Upper lobe of right lung (tissue), 1 donor: ENCODE measurements around the gene ZBTB16. TPM values are rescaled to one million over a fixed set of nuclear protein-coding genes. Genes with fewer than 3 reads are reported as not detected.
A peak's percentile ranks its signal among the peaks of the same experiment; 100 is the strongest.

ENCODE experiments used
- ATAC-seq: fragments of 200-7000 bp; cut with Tn5 transposase; one replicate; pipeline ENCODE4 v1.9.1; 2020; ENCODE audit warnings: mild to moderate bottlenecking, moderate library complexity
- DNase-seq: peaks from one replicate; pipeline ENCODE4 v3.0.0-alpha.2; 2020
- H3K27ac ChIP-seq: fragments of 200-600 bp; one replicate; pipeline ENCODE4 v1.8.0; 2022
- H3K27me3 ChIP-seq: fragments of 200-600 bp; one replicate; pipeline ENCODE4 v1.8.0; 2022; ENCODE audit warnings: mild to moderate bottlenecking
- H3K36me3 ChIP-seq: fragments of 200-600 bp; one replicate; pipeline ENCODE4 v1.8.0; 2022
- H3K4me1 ChIP-seq: fragments of 200-600 bp; one replicate; pipeline ENCODE4 v1.8.0; 2022
- H3K4me3 ChIP-seq: fragments of 200-600 bp; one replicate; pipeline ENCODE4 v1.8.0; 2022; ENCODE audit warnings: mild to moderate bottlenecking
- H3K9me3 ChIP-seq: fragments of 200-600 bp; one replicate; pipeline ENCODE4 v1.8.0; 2022
- CTCF ChIP-seq: fragments of 200-600 bp; IDR thresholded peaks from one replicate; pipeline ENCODE4 v1.8.0; 2022; ENCODE audit warnings: antibody characterized with exemption
- intact Hi-C: fragments of 100-400 bp; cut with DNase I; formaldehyde crosslinking; loops from one replicate; pipeline ENCODE4 v1.11.0; 2022
- total RNA-seq: library from RNA; stranded (reverse); fragmentation: NEBNext Ultra II Directional; extraction: Animal tissue kit (Norgen Biotek cat#: 25700); gene quantifications from one replicate; pipeline ENCODE4 v1.2.1, GENCODE V29; 2021
- donor health status: DM: no; HTN: yes; CAD: no; lungs with severe emphysema.

Gene ZBTB16
- total RNA-seq, 1 donor from 2014 or later, result 221 TPM

- Histone ChIP-seq H3K4me1 (peaks cover 28% of the 10 kb centered on the region), H3K27ac (peak overlapping the region; percentile 69), H3K4me3 (no peak overlapping the region), H3K9me3 (no peaks in the 10 kb centered on the region), H3K27me3 (no peaks in the 10 kb centered on the region), H3K36me3 (no peaks in the 10 kb centered on the region)
- ATAC-seq (peak; percentile 3), DNase-seq (no peak)
- intact Hi-C loops, result no loop called here
- TF ChIP-seq CTCF, result no peak
These were observed 220.5 kb downstream of the ZBTB16 start for GRCh38 chr11:114279792-114280546.

GRCh38 chr11:114280696-114281095 is 221.2 kb downstream of the ZBTB16 start:
- Histone ChIP-seq H3K27ac (peak overlapping the region; percentile 69), H3K9me3 (no peaks in the 10 kb centered on the region), H3K4me1 (peaks cover 28% of the 10 kb centered on the region), H3K4me3 (no peak overlapping the region), H3K36me3 (no peaks in the 10 kb centered on the region), H3K27me3 (no peaks in the 10 kb centered on the region)
- peak; percentile 67 for TF ChIP-seq CTCF
- ATAC-seq (peak; percentile 95), DNase-seq (peak; percentile 85)
- intact Hi-C loops, result no loop called here

GRCh38 chr11:114281388-114281956 is 222.0 kb downstream of the ZBTB16 start:
- Histone ChIP-seq H3K27ac (peak overlapping the region; percentile 69), H3K36me3 (no peaks in the 10 kb centered on the region), H3K4me1 (peaks cover 28% of the 10 kb centered on the region), H3K27me3 (no peaks in the 10 kb centered on the region), H3K9me3 (no peaks in the 10 kb centered on the region), H3K4me3 (no peak overlapping the region)
- intact Hi-C loops, result no loop called here
- TF ChIP-seq CTCF, result no peak
- DNase-seq (no peak), ATAC-seq (no peak)

- H3K27me3 ChIP-seq, result no peaks in the 10 kb centered on the region
- TF ChIP-seq CTCF, result no peak
- intact Hi-C loops, result no loop called here
- peaks cover 28% of the 10 kb centered on the region for H3K4me1 ChIP-seq
- no peaks in the 10 kb centered on the region for H3K9me3 ChIP-seq
- no peaks in the 10 kb centered on the region for H3K36me3 ChIP-seq
- H3K4me3 ChIP-seq, result no peak overlapping the region
- ATAC-seq, result no peak
- H3K27ac ChIP-seq, result no peak overlapping the region
- DNase-seq, result no peak
These were observed 223.0 kb downstream of the ZBTB16 start for GRCh38 chr11:114282488-114282887.

GRCh38 chr11:114283422-114283821 is 223.9 kb downstream of the ZBTB16 start:
- Histone ChIP-seq H3K27ac (no peak overlapping the region), H3K9me3 (no peaks in the 10 kb centered on the region), H3K27me3 (no peaks in the 10 kb centered on the region), H3K4me1 (peaks cover 28% of the 10 kb centered on the region), H3K4me3 (no peak overlapping the region), H3K36me3 (no peaks in the 10 kb centered on the region)
- ATAC-seq (no peak), DNase-seq (no peak)
- intact Hi-C loops, result no loop called here
- TF ChIP-seq CTCF, result no peak
